C4-2B (cell line): ENCODE measurements around the gene MED15.

Experiments
- CTCF ChIP-seq: fragments of 450-650 bp; conservative IDR thresholded peaks from 2 replicates; pipeline ENCODE4 v1.5.1; 2017; ENCODE audit warnings: mild to moderate bottlenecking
- ZFX ChIP-seq: fragments of 450-650 bp; IDR thresholded peaks from 2 replicates; pipeline ENCODE4 v1.6.1; 2017

- TF ChIP-seq CTCF (no peak), ZFX (no peak)
These were observed 34.6 kb upstream of the MED15 start for GRCh38 chr22:20472629-20473442.
